Stimulated activated naive CD8-positive, alpha-beta T cell treated with anti-CD3 and anti-CD28 coated beads, Interleukin-15, Interleukin-2, amounts not matched to agents 100 U/mL and 50 U/mL, for 24 hours (primary cell): ENCODE results near the gene MIA3.

ENCODE experiments used
- ATAC-seq: fragments of 150-1000 bp; cut with Tn5 transposase; one replicate; pipeline ENCODE4 v1.10.0; 2021
- DNase-seq: peaks from one replicate; pipeline ENCODE4 v3.0.0; 2021

MIA3 gene

DNA sequence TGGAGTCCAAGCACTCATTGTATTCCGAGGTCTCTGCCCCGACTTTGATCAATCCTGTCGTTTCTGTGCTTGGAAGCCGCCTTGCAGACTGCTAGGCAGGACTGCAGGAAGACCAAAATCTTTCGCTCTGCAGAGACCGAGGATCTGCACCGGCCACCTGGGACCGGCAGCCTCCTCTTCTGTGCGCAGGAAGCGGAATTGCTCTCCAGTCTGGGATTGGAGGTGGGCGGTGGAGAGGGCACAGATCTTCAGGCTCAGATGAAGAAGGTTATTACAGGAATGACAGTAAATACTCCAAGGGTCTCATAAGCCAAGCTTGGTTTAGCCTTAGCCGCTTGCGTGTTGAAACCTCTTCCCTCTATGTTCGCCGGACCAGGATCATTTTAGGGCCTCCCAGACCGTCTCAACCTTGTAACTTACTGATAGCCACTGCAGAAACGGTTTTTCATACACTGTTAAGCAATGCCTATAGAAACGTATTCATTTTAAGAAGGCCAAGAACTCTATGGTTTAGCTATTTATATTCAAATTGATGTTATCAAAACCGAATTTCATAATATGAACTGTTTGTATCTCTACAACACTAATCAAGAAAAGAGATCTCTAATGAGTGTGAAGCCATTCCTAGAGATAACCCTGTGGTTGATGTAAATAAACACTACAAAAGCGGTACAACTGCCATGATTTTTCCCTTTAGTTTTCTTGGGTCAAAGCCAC lies 1.1 kb downstream of the MIA3 start:
- ATAC-seq (no peak), DNase-seq (peak; percentile 10)

DNA sequence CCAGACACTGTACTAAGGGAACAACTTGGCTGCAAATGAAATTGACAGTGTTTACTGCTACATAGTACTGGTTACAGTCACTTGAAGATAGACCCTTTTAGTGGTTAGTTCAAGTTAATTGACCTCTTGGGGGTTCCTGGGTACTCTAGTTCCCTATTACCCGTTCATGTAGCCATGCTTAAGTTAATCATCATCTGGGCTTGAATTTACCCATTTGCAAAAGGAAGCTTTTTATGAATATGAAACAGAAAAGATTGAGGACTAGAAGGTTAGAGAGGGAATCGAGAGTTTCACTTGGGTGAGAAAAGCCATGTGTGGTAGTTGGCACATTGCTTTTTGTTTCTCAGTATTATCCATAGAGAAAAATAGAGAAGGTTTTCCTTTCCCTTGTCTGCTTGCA lies 2.7 kb downstream of the MIA3 start:
- no peak for ATAC-seq

DNA sequence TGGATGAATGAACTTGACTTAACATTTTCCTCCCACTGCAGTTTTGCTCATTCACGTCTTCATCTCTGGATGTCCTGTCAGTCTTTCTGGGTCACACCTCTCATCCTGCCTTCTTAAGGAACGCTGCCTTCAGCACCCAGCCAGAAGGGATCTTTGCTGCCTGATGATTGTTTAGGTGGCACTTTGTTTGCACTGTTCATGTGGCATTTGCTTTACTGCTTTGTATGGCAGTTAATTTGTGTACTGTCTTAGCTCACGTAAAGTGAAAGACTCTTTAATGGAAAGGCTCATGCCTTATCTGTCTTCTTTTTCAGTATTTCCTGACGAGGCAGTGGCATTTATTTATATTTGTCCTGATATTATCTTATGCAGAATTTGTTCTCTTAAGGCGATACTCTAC lies 4.9 kb downstream of the MIA3 start:
- ATAC-seq (no peak), DNase-seq (no peak)

More for the DNA sequence above, 2.7 kb downstream of the MIA3 start:
- no peak for DNase-seq

DNA sequence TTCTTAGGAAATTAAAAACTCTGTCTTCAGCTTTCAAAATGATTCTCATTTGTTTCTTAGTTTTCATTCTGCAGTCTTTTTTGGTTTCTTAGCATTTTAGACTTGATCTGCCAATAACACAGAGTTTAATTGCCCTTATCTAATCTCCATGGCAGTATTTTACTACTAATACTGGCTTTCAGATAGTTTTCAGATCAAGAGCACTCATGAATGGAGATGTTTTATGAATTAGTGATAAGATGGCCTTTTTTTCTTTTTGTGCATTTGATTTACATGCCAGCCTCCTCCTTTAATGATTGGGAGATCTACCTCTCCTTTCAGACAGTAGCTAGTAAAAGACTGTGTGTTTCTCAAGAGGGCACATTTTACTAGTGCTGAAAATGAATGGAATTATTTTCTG lies 5.6 kb downstream of the MIA3 start:
- ATAC-seq = no peak
- no peak for DNase-seq

DNA sequence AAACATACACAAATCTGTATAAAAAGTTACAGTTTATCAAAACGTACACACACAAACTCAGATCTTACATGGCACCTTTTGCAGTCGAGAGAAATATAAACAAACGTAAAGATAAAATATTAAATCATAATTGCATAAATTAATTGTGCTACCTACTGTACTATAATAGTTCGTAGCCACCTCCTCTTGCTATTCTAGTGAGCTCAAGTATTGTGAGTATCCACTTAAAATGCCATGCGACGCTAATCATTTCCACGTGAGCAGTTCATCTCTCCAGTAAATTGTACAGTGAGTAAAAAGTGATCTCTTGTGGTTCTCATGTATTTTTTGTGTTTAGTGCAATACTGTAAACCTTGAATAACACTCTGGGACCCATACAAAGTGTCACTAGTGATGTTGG lies 6.3 kb downstream of the MIA3 start:
- ATAC-seq = no peak
- DNase-seq = no peak

DNA sequence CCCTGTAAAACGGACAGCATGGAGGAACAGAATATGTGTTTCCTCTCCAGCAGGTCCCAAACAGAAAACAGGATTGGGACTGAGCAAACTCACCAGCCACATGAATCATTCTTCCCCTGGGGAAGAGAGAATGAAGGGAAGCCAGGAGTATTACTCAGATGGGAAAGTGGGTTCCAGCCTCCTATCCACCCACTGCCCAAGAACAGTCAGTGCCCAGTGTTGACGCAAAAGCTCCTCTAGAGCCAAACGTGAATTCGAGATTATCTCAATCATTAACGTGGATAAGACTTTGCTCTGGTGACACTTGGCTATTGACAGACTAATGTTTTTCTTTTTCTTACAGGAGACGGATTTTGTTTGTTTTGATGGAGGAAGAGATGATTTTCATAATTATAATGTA lies 9.3 kb downstream of the MIA3 start:
- DNase-seq (no peak), ATAC-seq (no peak)

DNA sequence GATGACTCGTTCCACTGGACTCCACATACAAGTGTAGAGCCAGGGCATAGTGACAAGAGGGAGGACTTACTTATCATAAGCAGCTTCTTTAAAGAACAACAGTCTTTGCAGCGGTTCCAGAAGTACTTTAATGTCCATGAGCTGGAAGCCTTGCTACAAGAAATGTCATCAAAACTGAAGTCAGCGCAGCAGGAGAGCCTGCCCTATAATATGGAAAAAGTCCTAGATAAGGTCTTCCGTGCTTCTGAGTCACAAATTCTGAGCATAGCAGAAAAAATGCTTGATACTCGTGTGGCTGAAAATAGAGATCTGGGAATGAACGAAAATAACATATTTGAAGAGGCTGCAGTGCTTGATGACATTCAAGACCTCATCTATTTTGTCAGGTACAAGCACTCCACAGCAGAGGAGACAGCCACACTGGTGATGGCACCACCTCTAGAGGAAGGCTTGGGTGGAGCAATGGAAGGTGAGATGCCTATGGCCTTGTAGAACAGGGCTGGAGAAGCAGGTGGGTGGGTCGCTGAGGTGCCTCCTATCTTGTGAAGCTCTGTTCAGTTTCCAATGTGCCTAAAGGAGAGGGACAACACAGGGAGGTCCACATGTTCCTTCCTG lies 12.1 kb downstream of the MIA3 start:
- DNase-seq = no peak
- ATAC-seq = no peak

DNA sequence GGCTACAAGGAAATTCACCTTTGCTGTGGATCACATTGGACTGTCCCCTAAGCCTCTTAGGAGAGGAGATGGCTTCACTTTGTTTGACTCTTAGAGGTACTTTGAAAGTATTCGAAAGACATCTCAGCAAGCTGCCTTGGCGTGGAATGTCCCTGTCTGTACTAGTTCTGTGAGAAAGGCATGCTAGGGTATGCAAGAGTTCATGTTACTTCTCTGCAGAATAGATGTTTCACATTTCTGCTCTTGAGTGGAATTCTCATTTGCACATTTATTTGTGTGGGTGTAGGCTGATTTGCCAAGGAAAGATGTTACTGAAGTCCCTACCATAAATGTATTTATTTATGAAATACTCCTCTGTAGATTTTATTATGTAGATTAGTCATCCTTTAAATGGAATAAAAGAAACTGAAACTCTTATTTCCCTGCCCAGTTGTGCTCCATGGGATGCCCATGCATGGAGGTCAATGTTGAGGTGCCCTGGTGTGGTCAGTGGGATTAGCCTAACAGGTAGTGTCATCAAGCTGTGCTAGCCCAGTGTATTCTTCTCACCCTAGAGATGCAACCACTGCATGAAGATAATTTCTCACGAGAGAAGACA lies 13.8 kb downstream of the MIA3 start:
- ATAC-seq (no peak), DNase-seq (no peak)

DNA sequence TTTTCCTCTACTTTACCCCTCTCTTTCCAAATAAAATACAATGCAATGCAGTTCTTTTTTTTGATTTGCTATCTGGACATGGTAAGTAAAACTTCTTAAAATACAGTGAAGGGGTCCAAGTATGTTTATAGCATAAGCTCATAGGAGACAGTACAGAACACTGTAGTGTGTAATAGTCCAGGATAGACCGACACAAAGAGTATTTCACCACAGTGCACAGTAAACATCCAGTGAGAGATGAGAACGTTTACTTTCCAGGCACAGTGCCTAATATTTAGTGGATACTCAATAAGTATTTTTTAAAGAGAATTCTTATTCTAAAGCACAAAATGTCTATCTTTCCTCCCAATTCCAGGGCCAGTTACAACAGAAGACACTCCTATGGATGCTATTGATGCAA lies 14.9 kb downstream of the MIA3 start:
- no peak for ATAC-seq
- DNase-seq = no peak

DNA sequence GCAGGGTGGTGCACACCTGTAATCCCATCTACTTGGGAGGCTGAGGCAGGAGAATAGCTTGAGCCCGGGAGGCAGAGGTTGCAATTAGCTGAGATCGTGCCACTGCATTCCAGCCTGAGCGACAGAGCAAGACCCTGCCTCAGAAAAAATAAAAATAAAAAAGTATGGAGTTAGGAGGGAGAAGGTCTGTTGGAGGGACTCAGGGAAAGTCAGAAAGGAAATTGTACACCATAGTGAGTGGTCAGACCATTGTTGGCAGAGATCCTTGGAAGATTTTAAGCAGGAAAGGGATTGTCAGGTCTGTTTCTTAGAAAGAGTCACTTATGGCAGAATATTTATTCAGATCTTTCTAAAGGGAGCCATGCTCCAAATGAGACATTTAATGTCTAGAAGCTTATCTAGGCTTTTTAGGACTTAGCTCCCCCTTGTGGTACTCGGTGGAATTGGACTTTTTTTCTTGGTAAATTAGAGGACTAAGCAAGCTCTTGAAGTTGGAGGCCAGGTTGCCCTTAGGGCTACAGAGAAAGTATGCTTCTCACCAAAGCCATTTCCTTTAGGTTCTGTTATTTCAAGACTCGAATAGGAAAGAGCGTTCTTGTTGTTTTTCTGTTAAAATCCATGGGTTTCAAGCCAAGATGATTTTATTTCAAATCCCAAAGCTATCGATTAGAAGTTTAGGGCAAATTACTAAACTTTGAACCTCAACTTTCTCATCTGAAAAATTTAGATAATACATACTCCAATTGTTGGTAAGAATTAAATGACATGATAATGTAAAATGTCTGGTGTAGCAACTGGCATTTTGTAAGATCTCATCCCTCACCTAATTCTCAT lies 16.5 kb downstream of the MIA3 start:
- ATAC-seq (peak; percentile 80), DNase-seq (peak; percentile 66)

DNA sequence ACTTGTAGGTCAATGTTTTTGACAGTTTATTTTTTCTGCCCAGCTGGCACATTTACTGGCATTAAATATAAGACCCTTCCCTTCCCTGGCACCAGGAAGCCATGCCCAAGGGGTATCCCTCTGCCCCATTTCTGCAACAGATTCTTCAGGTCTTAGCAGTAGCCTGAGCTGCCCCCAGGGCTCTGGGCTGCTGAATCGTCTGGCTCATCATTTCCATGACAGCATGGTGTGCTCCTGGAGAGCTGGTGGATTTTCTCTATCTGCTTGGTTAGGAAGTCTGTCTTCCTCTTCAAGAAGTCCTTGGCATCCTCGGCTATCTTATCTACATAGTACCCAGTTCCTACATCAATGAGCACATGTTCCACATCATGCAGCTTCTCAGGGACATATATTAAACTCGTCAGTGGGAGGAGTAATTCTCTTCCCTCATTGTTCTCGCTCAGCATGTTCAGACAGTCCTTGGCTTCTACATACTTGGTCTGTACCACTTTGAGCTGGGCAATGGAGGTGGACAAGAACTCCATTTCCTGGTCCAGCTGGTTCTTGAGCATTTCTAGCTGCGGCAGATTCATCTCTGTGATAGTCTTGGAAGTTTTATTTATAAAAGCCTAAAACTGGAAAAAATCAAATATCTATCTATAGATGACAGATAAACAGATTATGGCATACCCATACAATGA lies 23.5 kb downstream of the MIA3 start:
- DNase-seq (no peak), ATAC-seq (no peak)

DNA sequence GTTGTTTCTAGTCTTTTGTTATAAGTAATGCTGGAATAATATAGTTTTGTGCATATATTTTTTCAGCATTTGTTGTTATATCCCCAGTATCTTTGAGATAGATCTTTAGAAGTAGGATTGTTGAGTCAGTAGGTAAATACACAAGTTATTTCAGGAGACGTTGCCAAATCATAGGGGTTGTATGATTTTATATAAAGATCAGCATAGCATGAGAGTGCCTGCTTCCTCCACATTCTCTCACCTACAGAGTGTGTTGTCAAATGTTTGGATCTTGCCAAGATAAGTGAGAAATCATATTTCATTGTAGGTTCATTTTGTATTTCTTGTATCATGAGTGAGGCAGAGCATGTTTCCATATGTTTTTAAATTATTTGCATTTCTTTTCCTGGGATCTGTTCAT lies 24.6 kb downstream of the MIA3 start:
- ATAC-seq (no peak), DNase-seq (no peak)

DNA sequence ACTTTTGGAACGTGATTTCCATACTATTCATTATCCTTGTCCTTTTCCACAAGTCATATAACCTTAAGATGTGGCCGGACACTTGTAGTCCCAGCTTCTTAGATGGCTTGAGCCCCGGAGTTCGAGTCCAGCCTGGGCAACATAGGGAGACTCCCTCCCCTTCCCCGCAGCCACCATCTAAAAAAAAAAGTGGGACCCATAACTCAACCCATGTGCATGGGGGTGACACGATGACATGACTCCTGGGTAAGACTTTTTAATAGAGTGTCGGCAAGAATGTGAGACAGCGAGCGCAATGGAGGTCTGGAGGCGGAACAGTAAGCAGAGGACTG lies 25.7 kb downstream of the MIA3 start:
- DNase-seq (no peak), ATAC-seq (no peak)

DNA sequence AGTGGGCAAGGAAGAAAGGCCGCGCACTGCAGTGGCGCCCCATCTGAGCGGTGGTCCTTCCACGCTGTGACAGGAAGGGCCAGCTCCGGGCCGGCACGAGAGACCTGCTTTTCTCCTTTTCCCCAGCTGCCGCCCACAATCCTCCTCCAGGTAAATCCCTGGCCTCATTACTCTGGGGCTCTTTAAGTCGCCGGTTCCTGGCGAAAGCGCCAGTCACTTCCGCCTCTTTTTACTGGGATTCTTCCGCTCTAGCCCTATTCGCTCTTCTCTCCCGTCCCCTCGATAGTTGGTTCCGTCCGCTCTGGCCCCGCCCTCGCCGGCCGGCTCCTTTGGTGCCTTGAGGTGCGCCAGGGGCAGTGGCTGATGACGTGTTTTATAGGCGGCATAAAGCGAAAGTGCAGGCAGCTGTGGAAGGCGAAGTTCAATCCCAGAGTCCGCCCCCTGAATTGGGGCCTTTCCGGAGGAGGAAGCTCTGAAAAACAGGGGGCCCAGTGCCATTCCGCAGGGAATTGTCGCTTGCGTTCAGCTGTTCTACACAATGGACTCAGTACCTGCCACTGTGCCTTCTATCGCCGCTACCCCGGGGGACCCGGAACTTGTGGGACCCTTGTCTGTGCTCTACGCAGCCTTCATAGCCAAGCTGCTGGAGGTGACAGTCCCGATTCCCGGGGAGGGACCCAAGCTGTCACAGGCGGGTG lies 26.2 kb downstream of the MIA3 start:
- DNase-seq (peak; percentile 97), ATAC-seq (peak; percentile 98)

DNA sequence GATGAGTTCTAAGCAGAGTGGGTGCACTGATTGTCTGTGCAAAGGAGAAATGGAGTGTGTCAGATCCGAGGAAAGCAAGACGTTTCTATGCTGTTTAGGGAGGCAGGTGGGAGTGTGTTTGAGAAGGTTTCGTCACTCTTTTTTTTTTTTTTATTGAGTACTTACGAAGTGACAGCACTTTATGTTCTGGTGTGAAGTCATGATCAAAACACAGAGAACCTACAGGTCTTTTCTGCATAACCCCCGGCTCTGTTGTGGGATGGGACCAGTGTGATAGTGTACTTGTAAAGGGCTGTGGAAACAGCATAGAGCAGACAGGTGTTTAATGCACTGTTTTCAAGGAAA lies 26.7 kb downstream of the MIA3 start:
- DNase-seq (no peak), ATAC-seq (no peak)

DNA sequence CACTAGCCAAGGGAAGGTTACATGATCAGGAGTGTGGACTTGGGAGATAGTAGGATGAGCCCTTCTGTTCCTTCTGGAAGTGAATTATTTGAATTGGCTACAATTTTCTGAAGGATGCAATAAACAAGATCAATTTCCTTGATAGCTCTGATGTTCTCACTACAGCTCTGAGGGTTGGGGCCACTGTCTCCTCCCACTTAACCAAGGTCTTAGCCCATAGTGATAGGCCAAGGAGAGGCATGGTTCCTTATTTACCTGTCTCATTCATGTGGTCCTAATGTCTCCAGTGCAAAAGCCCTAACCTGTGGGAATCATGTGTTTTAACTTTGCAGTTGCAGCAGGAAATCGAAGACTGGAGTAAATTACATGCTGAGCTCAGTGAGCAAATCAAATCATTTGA lies 34.8 kb downstream of the MIA3 start:
- DNase-seq (no peak), ATAC-seq (no peak)

DNA sequence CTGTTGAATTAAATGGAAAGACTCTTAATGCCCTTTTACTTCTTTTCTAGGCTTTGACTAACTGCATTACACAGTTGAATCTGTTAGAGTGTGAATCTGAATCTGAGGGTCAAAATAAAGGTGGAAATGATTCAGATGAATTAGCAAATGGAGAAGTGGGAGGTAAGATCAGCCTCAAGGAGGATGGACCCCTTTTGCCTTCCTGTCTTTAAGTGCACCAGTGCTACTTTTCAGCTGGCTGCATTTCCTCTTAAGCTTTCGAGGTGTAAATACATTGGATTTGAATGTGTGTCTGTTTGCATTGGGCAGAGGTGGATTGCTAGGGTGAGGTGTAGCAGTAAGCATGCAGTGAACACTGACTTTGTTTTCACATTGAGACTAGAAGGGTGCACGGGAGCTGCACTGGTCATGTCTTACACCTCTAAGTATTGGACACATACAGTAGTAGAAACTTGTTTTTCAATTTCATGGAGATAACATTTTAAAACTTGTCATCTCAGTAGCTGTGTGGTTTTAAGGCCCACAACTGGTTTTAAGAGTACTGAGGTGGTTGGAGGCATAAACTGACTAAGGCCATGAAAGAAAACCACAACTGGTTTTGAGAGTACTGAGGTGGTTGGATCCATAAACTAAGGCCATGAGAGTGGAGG lies 35.4 kb downstream of the MIA3 start:
- DNase-seq (no peak), ATAC-seq (peak; percentile 90)

DNA sequence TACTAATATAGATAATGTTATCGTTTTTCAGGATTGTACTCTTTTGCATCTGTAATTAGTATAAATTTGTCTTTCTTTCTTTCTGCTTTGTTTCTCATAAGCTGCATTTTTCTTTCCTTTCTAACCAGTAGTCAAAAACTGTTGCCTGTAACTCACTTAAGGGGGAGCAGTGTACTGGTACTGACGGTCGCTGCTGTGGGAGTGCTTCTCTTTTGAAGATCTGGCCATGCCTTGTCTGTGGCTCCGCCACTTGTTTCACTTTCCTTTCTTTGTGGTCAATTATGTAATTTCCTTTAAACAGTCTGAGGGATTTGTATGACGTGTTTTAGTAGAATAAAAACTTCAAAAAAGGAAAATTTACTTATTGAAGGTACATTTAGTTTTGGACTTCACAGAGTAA lies 37.0 kb downstream of the MIA3 start:
- DNase-seq (peak; percentile 64), ATAC-seq (peak; percentile 90)

DNA sequence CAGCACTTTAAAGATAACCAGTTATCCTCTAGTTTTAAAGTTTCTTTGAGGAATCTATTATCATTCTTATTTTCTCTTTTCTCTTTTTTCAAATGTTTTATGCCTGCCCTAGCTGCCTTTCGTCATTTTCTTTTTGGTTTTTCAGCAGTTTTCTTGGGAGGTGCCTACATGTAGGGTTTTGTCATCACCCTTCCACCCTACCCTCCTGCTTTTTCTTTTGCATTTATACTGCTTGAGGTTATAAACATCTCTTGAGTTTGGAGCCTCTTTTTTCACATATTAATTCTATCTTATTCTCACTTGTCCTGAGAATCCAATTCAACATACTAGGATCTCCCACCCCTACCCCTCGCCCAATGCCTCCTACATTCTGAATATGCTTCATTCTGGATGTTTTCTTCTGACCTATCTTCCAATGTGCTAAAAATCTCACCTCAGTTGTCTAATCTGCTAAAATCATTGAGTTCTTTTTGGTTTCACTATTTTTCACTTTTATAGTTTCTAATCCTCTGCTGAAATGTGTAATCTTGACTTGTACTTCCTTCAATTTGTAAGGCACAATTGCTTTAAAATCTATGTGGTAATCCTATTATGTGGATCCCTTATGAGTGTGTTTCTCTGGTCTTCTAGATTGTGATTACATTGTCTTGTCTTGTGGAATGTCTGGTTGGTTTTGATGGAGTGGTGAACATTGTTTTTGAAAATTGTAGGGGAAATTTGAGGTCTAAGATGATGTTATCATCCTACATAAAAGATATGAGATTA lies 38.7 kb downstream of the MIA3 start:
- no peak for DNase-seq
- ATAC-seq = no peak

DNA sequence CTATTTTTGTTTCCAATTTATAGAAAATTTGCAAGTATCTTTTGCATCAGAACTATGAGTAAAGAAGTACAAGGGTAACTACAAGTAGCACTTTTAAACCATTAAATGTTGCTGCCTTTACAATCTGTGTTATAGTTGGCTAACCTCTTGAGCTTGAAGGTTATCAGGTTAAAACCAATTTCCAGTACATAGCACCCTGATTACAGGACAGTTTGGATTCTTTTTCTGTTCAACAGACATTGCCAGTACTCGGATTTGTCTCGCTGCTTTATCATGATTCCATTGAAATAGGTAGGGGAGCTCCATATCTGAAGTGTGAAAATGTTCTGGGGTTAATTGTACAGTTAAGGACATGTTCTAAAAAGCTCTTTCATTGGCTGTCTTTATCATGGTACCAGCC lies 40.0 kb downstream of the MIA3 start:
- DNase-seq (no peak), ATAC-seq (no peak)

DNA sequence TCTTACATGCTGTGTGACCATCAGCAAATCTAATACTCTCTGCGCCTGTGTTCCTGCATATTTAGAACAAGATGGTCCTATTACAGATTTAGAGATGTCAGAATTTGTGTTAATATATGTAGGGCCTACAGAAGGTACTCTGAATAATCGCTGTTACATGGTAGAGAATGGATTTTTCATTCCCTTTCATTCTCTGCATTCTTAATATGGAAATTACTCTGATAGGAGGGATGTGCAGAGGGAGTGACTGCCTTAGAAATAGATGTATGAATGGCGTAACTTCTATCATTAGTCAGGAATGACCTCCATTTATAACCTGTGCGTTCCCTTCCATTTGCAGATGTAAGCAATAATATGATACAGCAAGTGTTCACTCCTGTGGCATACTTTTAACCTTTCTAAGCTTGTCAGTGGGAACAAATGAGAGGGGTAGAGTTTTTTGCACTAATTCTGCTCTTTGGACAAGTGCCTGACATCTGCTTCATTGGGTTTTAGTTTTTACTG lies 45.6 kb downstream of the MIA3 start:
- ATAC-seq = no peak
- no peak for DNase-seq
